SJCRH30 (cell line): Measurements from ENCODE around the gene TIMM23. TPM values are rescaled to one million over a fixed set of nuclear protein-coding genes. Genes with fewer than 3 reads are reported as not detected.

Source experiments
- DNase-seq, 2 experiments: peaks; one replicate each; pipeline ENCODE4 v3.0.0-alpha.2; 2015 to 2020
- H3K27ac ChIP-seq: fragments of 250-450 bp; sonication (Bioruptor Pico); 2 replicates; pipeline ENCODE4 v1.5.1; 2020; ENCODE audit warnings: mild to moderate bottlenecking, moderate library complexity
- H3K27me3 ChIP-seq: fragments of 250-450 bp; sonication (Bioruptor Pico); 2 replicates; pipeline ENCODE4 v1.5.1; 2020; ENCODE audit warnings: mild to moderate bottlenecking, moderate library complexity
- H3K36me3 ChIP-seq: fragments of 250-450 bp; sonication (Bioruptor Pico); 2 replicates; pipeline ENCODE4 v1.5.1; 2020; ENCODE audit warnings: mild to moderate bottlenecking, moderate library complexity
- H3K4me1 ChIP-seq: fragments of 250-450 bp; sonication (Bioruptor Pico); 2 replicates; pipeline ENCODE4 v1.5.1; 2020; ENCODE audit warnings: mild to moderate bottlenecking, moderate library complexity
- H3K4me3 ChIP-seq: fragments of 250-450 bp; sonication (Bioruptor Pico); 2 replicates; pipeline ENCODE4 v1.5.1; 2020; ENCODE audit warnings: mild to moderate bottlenecking, moderate library complexity
- H3K9me3 ChIP-seq: fragments of 250-450 bp; sonication (Bioruptor Pico); replicated peaks from 2 replicates; pipeline ENCODE4 v1.5.1; 2020; ENCODE audit warnings: mild to moderate bottlenecking, moderate library complexity
- total RNA-seq: library from RNA; depleted of rRNA; stranded (reverse); fragments of >200 nt; shearing (Covaris generic); gene quantifications from 2 replicates; pipeline ENCODE4 v1.2.3, GENCODE V29; 2014

The TIMM23 gene
- total RNA-seq, 1 experiment from 2014 or later = 75.1 TPM

DNA sequence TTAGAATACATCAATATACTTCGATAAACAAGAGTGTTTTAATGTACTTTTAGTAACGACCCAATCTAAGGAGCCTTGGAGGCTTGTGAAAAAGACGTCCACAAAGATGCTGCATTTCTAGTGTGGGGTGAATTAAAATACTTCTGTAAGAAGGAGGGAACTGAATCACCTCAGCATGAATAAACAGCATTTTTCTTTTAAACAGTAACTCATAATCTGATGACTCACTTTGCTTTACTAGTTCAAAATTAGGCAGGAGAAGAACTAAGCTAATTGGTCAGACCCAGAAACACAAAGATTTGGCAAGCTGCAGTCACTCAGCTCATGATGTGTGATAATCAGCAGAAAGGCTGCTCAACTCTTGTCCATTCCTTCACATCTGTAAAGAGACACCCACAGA lies 33.9 kb downstream of the TIMM23 start:
- Histone ChIP-seq H3K36me3 (peaks cover 20% of the 10 kb centered on the region), H3K9me3 (no peaks in the 10 kb centered on the region), H3K27me3 (no peaks in the 10 kb centered on the region), H3K4me1 (no peaks in the 10 kb centered on the region), H3K4me3 (no peak overlapping the region), H3K27ac (no peak overlapping the region)
- no peak for DNase-seq

- no peak for DNase-seq
- Histone ChIP-seq H3K27ac (no peak overlapping the region), H3K4me3 (no peak overlapping the region), H3K9me3 (no peaks in the 10 kb centered on the region), H3K36me3 (peaks cover 8% of the 10 kb centered on the region), H3K4me1 (no peaks in the 10 kb centered on the region), H3K27me3 (no peaks in the 10 kb centered on the region)
Observed at GRCh38 chr10:46012746-46013145, 40.5 kb downstream of the TIMM23 start.

DNA sequence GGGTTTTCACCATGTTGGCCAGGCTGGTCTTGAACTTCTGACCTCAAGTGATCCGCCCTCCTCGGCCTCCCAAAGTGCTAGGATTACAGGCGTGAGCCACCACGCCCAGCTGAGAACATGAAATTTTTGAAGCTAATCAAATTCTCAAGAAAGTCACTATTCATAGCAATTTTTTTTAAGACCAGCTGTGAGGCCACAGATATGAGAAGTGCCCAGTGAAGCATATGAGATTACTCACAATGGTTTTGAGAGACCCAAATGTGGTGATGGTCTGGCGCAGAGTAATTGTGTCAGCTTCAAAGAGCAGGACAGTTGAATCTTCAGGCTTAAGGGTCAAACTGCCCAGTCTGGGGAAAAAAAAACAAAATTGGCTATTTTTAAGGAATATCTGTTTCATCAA lies 41.9 kb downstream of the TIMM23 start:
- Histone ChIP-seq H3K27ac (no peak overlapping the region), H3K4me1 (no peaks in the 10 kb centered on the region), H3K9me3 (no peaks in the 10 kb centered on the region), H3K36me3 (no peaks in the 10 kb centered on the region), H3K4me3 (no peak overlapping the region), H3K27me3 (no peaks in the 10 kb centered on the region)
- DNase-seq = no peak

GRCh38 chr10:46014683-46015405 lies 42.6 kb downstream of the TIMM23 start:
- Histone ChIP-seq H3K4me1 (no peaks in the 10 kb centered on the region), H3K27ac (no peak overlapping the region), H3K9me3 (no peaks in the 10 kb centered on the region), H3K36me3 (no peaks in the 10 kb centered on the region), H3K4me3 (no peak overlapping the region), H3K27me3 (no peaks in the 10 kb centered on the region)
- DNase-seq = no peak

DNA sequence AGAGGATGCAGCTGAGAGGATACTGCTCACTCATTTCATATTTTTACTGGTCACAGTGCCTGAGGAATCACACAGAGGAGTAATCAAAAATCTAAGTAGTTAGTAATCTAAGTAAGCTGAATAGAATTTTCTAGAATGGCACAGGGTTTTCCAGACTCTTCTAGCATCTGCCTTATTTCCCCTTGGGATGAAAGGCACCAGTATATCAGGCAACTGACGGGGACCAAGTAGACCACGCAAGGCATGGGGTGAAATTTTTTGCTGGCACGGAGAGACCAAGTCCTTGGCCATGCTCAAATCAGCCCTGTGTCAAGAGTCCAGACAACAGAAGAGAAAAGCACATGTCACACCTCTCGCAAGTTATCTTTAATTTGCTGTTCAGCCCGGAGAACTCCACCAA lies 43.9 kb downstream of the TIMM23 start:
- H3K4me3 ChIP-seq = no peak overlapping the region
- H3K27ac ChIP-seq = no peak overlapping the region
- DNase-seq = no peak
- H3K9me3 ChIP-seq = no peaks in the 10 kb centered on the region
- no peaks in the 10 kb centered on the region for H3K36me3 ChIP-seq
- no peaks in the 10 kb centered on the region for H3K4me1 ChIP-seq
- H3K27me3 ChIP-seq = no peaks in the 10 kb centered on the region

- no peaks in the 10 kb centered on the region for H3K36me3 ChIP-seq
- no peak for DNase-seq
- H3K9me3 ChIP-seq = no peaks in the 10 kb centered on the region
- no peaks in the 10 kb centered on the region for H3K27me3 ChIP-seq
- no peak overlapping the region for H3K27ac ChIP-seq
- no peaks in the 10 kb centered on the region for H3K4me1 ChIP-seq
- H3K4me3 ChIP-seq = no peak overlapping the region
Observed at GRCh38 chr10:46016811-46017210, 44.5 kb downstream of the TIMM23 start.

DNA sequence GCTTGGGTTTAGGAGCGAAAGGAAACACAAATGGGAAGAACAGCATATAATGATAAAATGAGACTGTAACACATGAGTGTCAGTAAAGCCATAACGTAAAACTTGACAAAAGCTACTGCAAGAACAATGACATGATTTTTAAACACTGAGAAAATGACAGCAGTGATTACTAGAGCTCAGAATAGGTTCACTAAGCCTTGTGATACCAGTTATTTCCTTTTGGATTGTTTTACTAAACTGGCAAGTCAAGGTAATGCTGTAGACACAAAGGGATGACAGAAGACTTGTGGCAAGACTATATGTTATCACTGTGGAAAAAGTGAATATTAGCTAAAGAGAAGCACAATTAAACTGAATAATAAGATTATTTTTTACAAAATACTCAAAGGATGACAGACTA lies 45.4 kb downstream of the TIMM23 start:
- no peak overlapping the region for H3K27ac ChIP-seq
- H3K4me3 ChIP-seq = no peak overlapping the region
- no peaks in the 10 kb centered on the region for H3K4me1 ChIP-seq
- H3K27me3 ChIP-seq = no peaks in the 10 kb centered on the region
- H3K9me3 ChIP-seq = no peaks in the 10 kb centered on the region
- H3K36me3 ChIP-seq = no peaks in the 10 kb centered on the region
- DNase-seq = no peak

DNA sequence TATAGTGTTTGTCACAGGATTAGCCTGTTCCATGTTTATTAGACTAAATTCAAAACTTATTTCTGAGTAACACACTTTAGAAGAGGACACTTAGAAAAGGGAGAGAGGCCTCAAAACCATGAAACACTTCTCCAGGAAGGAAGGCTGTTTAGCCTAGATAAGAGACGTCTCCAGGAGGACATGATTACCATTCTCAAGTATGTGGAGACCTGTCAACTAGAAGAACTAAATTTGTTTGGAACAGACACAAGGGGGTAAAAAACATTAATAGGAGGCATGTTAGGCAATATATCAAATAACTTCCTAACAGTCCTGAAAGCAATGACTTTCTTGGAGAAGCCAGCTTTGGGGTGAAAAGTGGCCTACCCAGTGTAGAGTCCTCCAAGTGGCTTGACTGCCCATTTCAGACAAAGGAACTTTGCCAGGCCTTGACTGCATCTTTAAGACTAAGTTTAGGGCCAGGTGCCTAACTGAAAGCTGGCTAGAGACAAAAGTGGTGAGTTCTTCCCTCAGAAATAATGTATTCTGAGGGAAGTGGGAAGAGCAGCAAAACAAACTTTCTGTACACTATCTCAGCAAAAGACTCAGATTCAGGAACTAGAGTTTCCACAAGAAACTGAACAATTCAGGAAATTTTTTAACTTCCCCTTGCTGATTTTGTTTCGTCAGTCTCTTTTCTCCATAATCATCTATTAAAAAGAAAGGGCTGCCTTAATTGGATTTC lies 46.3 kb downstream of the TIMM23 start:
- no peak for DNase-seq
- no peaks in the 10 kb centered on the region for H3K9me3 ChIP-seq
- H3K27me3 ChIP-seq = no peaks in the 10 kb centered on the region
- H3K36me3 ChIP-seq = no peaks in the 10 kb centered on the region
- no peak overlapping the region for H3K27ac ChIP-seq
- H3K4me1 ChIP-seq = no peaks in the 10 kb centered on the region
- H3K4me3 ChIP-seq = no peak overlapping the region

DNA sequence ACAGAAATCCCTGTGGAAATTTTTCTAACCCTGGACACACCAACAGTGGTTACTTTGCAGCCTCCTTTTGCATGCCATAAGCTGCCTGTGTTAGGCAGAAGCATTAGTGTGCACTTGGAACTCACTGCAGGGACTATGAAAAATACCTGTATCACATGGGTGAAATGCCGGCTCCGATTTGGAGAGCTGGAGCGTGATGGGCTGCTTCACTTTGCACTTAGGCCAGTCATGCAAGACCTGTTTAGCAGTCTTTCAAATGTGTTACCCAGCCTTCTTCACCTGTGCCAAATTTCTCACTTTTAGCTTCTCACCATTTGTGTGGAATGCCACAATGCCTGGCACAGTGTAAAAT lies 46.9 kb downstream of the TIMM23 start:
- no peaks in the 10 kb centered on the region for H3K27me3 ChIP-seq
- no peaks in the 10 kb centered on the region for H3K36me3 ChIP-seq
- H3K9me3 ChIP-seq = no peaks in the 10 kb centered on the region
- H3K4me1 ChIP-seq = no peaks in the 10 kb centered on the region
- no peak overlapping the region for H3K4me3 ChIP-seq
- no peak overlapping the region for H3K27ac ChIP-seq
- no peak for DNase-seq

GRCh38 chr10:46019569-46020343 lies 47.5 kb downstream of the TIMM23 start:
- no peak for DNase-seq
- Histone ChIP-seq H3K4me1 (no peaks in the 10 kb centered on the region), H3K27ac (no peak overlapping the region), H3K4me3 (no peak overlapping the region), H3K27me3 (no peaks in the 10 kb centered on the region), H3K36me3 (no peaks in the 10 kb centered on the region), H3K9me3 (no peaks in the 10 kb centered on the region)

GRCh38 chr10:46020344-46020657 lies 48.0 kb downstream of the TIMM23 start:
- H3K9me3 ChIP-seq = no peaks in the 10 kb centered on the region

GRCh38 chr10:46022978-46023702 lies 50.9 kb downstream of the TIMM23 start:
- peak overlapping the region; percentile 91 for H3K27ac ChIP-seq
- peak overlapping the region; percentile 66 for H3K4me3 ChIP-seq
- no peaks in the 10 kb centered on the region for H3K9me3 ChIP-seq
- H3K4me1 ChIP-seq = no peaks in the 10 kb centered on the region
- no peaks in the 10 kb centered on the region for H3K27me3 ChIP-seq
- no peaks in the 10 kb centered on the region for H3K36me3 ChIP-seq
- peak; percentile 77 to 79 for DNase-seq

More at GRCh38 chr10:46020344-46020657, 48.0 kb downstream of the TIMM23 start:
- Histone ChIP-seq H3K27me3 (no peaks in the 10 kb centered on the region), H3K27ac (no peak overlapping the region), H3K36me3 (no peaks in the 10 kb centered on the region), H3K4me3 (no peak overlapping the region), H3K4me1 (no peaks in the 10 kb centered on the region)
- DNase-seq = no peak

DNA sequence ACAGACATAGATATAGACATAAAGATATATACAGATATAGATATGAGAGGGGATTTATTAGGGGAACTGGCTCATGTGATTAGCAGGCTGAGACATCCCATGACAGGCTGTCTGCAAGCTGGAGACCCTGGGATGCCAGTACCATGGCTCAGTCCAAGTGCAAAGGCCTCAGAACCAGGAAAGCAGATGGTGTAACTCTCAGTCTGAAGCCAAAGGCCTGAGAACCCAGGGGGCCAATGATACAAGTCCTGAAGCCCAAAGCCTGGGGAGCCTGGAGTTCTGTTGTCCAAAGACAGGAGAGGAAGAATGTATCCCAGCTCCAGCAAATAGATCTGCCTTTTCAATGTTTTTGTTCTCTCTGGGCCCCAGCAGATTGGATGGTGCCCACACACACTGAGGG lies 52.7 kb downstream of the TIMM23 start:
- Histone ChIP-seq H3K27me3 (no peaks in the 10 kb centered on the region), H3K4me1 (no peaks in the 10 kb centered on the region), H3K4me3 (no peak overlapping the region), H3K9me3 (no peaks in the 10 kb centered on the region), H3K27ac (no peak overlapping the region), H3K36me3 (no peaks in the 10 kb centered on the region)
- DNase-seq = no peak

DNA sequence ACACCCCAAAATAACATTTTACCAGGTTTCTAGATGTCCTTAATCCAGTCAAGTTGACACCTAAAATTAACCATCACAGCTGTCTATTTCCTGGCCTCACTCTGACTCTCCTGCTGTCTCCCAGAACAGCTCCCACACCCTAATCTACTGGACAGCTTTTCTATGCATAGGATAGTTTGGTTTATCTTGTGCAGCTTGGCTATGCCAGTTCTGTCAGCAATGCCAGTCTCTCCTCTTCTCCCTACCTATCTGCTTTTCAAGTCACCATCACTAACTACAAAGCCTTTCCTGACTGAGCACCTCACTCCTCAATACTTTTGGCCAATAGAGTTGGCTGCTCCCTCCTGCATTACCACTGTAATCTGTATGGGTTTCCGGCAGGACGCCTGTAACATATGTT lies 53.1 kb downstream of the TIMM23 start:
- Histone ChIP-seq H3K9me3 (no peaks in the 10 kb centered on the region), H3K36me3 (no peaks in the 10 kb centered on the region), H3K4me3 (no peak overlapping the region), H3K4me1 (no peaks in the 10 kb centered on the region), H3K27me3 (no peaks in the 10 kb centered on the region), H3K27ac (no peak overlapping the region)
- DNase-seq = no peak

DNA sequence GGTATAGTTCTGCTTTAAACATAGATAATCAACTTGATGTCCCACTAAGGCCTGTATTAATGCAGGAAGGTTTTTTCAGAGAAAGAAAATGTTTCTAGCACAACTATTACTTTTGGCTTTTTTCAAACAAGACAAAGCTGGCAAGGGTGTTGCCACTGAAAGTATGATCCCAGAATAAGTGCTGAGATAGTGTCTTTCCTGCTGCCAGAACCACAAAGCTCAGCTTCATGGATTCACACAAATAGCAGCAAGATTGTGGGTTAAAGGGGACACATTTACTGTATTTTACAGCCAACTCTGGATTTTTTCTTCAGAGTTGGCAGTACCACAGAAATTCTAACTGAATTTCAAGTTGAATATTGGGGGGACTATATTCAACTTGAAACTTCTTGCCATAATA lies 53.8 kb downstream of the TIMM23 start:
- no peaks in the 10 kb centered on the region for H3K27me3 ChIP-seq
- no peaks in the 10 kb centered on the region for H3K4me1 ChIP-seq
- no peaks in the 10 kb centered on the region for H3K36me3 ChIP-seq
- no peak overlapping the region for H3K4me3 ChIP-seq
- DNase-seq = no peak
- no peak overlapping the region for H3K27ac ChIP-seq
- H3K9me3 ChIP-seq = no peaks in the 10 kb centered on the region
